Neural cell (in vitro differentiated cells): Measurements from ENCODE around the gene DEPDC5. TPM values are rescaled to one million over a fixed set of nuclear protein-coding genes. Genes with fewer than 3 reads are reported as not detected.

Experiments
- H2AFZ ChIP-seq: fragments of 200-600, 300-800 bp; sonication (generic), shearing (Covaris generic); 2 replicates; pipeline ENCODE4 v1.6.0; 2014; ENCODE audit warnings: low read depth, mild to moderate bottlenecking, antibody characterized with exemption, low read length, moderate library complexity
- H3F3A ChIP-seq: fragments of 200-600 bp; shearing (Covaris generic); 2 replicates; pipeline ENCODE4 v1.6.1; 2016; ENCODE audit warnings: mild to moderate bottlenecking, moderate library complexity, mixed read lengths, antibody characterized with exemption, low read length; ENCODE audit not compliant: insufficient read depth, poor library complexity, severe bottlenecking
- H3K27ac ChIP-seq: fragments of 200-600, 300-800 bp; sonication (generic), shearing (Covaris generic); 2 replicates; pipeline ENCODE4 v1.5.1; 2014; ENCODE audit warnings: mild to moderate bottlenecking, low read length, moderate library complexity
- H3K27me3 ChIP-seq: fragments of 300-800, 200-600 bp; sonication (generic), shearing (Covaris generic); 2 replicates; pipeline ENCODE4 v1.6.0; 2014; ENCODE audit warnings: mild to moderate bottlenecking, low read depth, low read length, moderate library complexity; ENCODE audit not compliant: insufficient read depth
- H3K36me3 ChIP-seq: fragments of 300-800, 200-600 bp; sonication (generic), shearing (Covaris generic); 2 replicates; pipeline ENCODE4 v1.5.1; 2014; ENCODE audit warnings: mild to moderate bottlenecking, antibody characterized with exemption, low read length, moderate library complexity; ENCODE audit not compliant: insufficient read depth
- H3K4me2 ChIP-seq: fragments of 300-800, 200-600 bp; sonication (generic), shearing (Covaris generic); 2 replicates; pipeline ENCODE4 v1.6.0; 2014; ENCODE audit warnings: mild to moderate bottlenecking, low read length
- H3K4me3 ChIP-seq: fragments of 300-800, 200-600 bp; sonication (generic), shearing (Covaris generic); 2 replicates; pipeline ENCODE4 v1.5.1; 2014; ENCODE audit warnings: mild to moderate bottlenecking, low read length, moderate library complexity
- H3K79me2 ChIP-seq: fragments of 200-600 bp; shearing (Covaris generic); replicated peaks from 2 replicates; pipeline ENCODE4 v1.6.0; 2014; ENCODE audit warnings: mild to moderate bottlenecking, low read length, moderate library complexity; ENCODE audit not compliant: insufficient read depth
- H3K9ac ChIP-seq: fragments of 300-800, 200-600 bp; sonication (generic), shearing (Covaris generic); 2 replicates; pipeline ENCODE4 v1.6.1; 2016; ENCODE audit warnings: mild to moderate bottlenecking, low read length, mixed read lengths
- H3K9me2 ChIP-seq: fragments of 200-600 bp; shearing (Covaris generic); 2 replicates; pipeline ENCODE4 v1.6.1; 2016; ENCODE audit warnings: mild to moderate bottlenecking, low read length, mixed read lengths; ENCODE audit not compliant: insufficient read depth
- H3K9me3 ChIP-seq: fragments of 200-600, 300-800 bp; sonication (generic), shearing (Covaris generic); 2 replicates; pipeline ENCODE4 v1.6.1; 2016; ENCODE audit warnings: mild to moderate bottlenecking, mixed run types, low read length, moderate library complexity, mixed read lengths
- H4K20me1 ChIP-seq: fragments of 200-600 bp; shearing (Covaris generic); 2 replicates; pipeline ENCODE4 v1.6.1; 2016; ENCODE audit warnings: mild to moderate bottlenecking, mixed run types; ENCODE audit not compliant: insufficient read depth
- CTCF ChIP-seq: fragments of 450-650 bp; IDR thresholded peaks from 2 replicates; pipeline ENCODE4 v1.5.1; 2014; ENCODE audit warnings: antibody characterized with exemption, mild to moderate bottlenecking, moderate library complexity; ENCODE audit not compliant: poor library complexity, severe bottlenecking
- EP300 ChIP-seq: fragments of 450-650 bp; conservative IDR thresholded peaks from 2 replicates; pipeline ENCODE4 v1.6.1; 2014; ENCODE audit warnings: antibody characterized with exemption, mild to moderate bottlenecking, moderate library complexity; ENCODE audit not compliant: poor library complexity, severe bottlenecking
- EZH2 ChIP-seq: fragments of 200-600, 300-800 bp; shearing (Covaris generic), sonication (generic); IDR thresholded peaks from 2 replicates; pipeline ENCODE4 v1.6.1; 2014; ENCODE audit warnings: antibody characterized with exemption, low read length, borderline replicate concordance, mild to moderate bottlenecking; ENCODE audit not compliant: insufficient read depth, poor library complexity, severe bottlenecking
- MXI1 ChIP-seq: fragments of 450-650 bp; conservative IDR thresholded peaks from 2 replicates; pipeline ENCODE4 v1.6.1; 2014; ENCODE audit warnings: antibody characterized with exemption, mild to moderate bottlenecking; ENCODE audit not compliant: poor library complexity, severe bottlenecking
- POLR2AphosphoS5 ChIP-seq: IDR thresholded peaks from 2 replicates; pipeline ENCODE4 v1.6.1; 2012
- RAD21 ChIP-seq: fragments of 450-650 bp; conservative IDR thresholded peaks from 2 replicates; pipeline ENCODE4 v1.6.1; 2014; ENCODE audit warnings: antibody characterized with exemption, mild to moderate bottlenecking, moderate library complexity
- SMC3 ChIP-seq: fragments of 450-650 bp; conservative IDR thresholded peaks from 2 replicates; pipeline ENCODE4 v1.6.1; 2014; ENCODE audit warnings: antibody characterized with exemption, mild to moderate bottlenecking, moderate library complexity; ENCODE audit not compliant: poor library complexity
- TAF1 ChIP-seq: IDR thresholded peaks from 2 replicates; pipeline ENCODE4 v1.6.1; 2012; ENCODE audit warnings: low read depth
- polyA plus RNA-seq: library from polyadenylated mRNA; depleted of rRNA; stranded (reverse); fragments of >200 nt; gene quantifications from 2 replicates; pipeline ENCODE4 v1.2.3, GENCODE V29; 2014
- TF ChIP-seq, protein P1 (sequence below): IDR thresholded peaks from 2 replicates; pipeline ENCODE4 v1.6.1; 2012; ENCODE audit warnings: borderline replicate concordance

DEPDC5 gene
- polyA plus RNA-seq, 1 donor from 2014 or later, result 11.3 TPM

GRCh38 chr22:31874821-31875220 lies 121.0 kb downstream of the DEPDC5 start:
- Histone ChIP-seq H3K9ac (no peak overlapping the region), H3K79me2 (no peaks in the 10 kb centered on the region), H3K9me2 (no peaks in the 10 kb centered on the region), H3K9me3 (no peaks in the 10 kb centered on the region), H3K36me3 (peaks cover 4% of the 10 kb centered on the region), H3K27ac (no peak overlapping the region), H3K27me3 (no peaks in the 10 kb centered on the region), H3K4me3 (no peak overlapping the region), H3F3A (no peaks in the 10 kb centered on the region), H2AFZ (no peak overlapping the region), H3K4me2 (no peak overlapping the region), H4K20me1 (no peaks in the 10 kb centered on the region)
- TF ChIP-seq SMC3, result no peak
- no peak for TF ChIP-seq EZH2
- TF ChIP-seq CTCF, result no peak
- TF ChIP-seq, protein P1, sequence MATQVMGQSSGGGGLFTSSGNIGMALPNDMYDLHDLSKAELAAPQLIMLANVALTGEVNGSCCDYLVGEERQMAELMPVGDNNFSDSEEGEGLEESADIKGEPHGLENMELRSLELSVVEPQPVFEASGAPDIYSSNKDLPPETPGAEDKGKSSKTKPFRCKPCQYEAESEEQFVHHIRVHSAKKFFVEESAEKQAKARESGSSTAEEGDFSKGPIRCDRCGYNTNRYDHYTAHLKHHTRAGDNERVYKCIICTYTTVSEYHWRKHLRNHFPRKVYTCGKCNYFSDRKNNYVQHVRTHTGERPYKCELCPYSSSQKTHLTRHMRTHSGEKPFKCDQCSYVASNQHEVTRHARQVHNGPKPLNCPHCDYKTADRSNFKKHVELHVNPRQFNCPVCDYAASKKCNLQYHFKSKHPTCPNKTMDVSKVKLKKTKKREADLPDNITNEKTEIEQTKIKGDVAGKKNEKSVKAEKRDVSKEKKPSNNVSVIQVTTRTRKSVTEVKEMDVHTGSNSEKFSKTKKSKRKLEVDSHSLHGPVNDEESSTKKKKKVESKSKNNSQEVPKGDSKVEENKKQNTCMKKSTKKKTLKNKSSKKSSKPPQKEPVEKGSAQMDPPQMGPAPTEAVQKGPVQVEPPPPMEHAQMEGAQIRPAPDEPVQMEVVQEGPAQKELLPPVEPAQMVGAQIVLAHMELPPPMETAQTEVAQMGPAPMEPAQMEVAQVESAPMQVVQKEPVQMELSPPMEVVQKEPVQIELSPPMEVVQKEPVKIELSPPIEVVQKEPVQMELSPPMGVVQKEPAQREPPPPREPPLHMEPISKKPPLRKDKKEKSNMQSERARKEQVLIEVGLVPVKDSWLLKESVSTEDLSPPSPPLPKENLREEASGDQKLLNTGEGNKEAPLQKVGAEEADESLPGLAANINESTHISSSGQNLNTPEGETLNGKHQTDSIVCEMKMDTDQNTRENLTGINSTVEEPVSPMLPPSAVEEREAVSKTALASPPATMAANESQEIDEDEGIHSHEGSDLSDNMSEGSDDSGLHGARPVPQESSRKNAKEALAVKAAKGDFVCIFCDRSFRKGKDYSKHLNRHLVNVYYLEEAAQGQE, result no peak
- TF ChIP-seq POLR2AphosphoS5, result no peak
- TF ChIP-seq EP300, result no peak
- no peak for TF ChIP-seq MXI1
- TF ChIP-seq RAD21, result no peak
- TF ChIP-seq TAF1, result no peak

DNA sequence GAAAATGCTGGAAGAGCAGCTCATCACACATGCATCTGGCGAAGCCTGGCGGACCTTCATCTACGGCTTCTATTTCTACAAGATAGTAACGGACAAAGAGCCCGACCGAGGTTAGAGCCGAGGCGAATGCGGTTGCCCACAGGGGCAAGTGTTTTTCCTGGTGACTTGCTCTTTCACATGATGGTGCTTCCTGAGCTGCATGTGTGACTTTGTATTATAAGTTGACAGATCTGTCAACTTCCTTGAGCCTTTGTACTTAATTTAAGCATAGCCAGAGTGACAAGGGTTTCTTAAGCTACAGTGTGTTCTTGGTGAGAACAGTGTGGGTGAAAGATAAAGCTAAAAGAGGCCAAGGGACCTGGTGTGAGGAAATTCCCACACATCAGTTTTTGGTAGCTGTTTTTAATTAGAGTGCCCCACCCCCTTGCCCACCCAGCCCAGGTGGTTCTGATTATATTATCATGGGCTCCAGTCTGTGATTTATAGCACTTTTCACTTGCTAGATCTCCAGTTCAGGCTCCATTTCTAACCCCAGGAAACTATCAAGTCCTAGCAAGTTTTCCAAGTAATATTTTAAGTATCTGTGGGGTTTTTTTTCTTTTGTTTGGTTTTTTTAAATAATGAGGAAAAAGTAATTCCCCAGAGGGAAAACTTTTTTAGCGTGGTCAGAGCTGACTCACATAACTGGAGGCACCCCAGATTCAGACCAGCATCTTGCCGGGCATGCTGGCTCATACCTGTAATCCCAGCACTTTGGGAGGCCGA lies 122.5 kb downstream of the DEPDC5 start:
- no peak overlapping the region for H3K4me2 ChIP-seq
- H3K9ac ChIP-seq, result no peak overlapping the region
- H3K9me3 ChIP-seq, result no peaks in the 10 kb centered on the region
- H3K9me2 ChIP-seq, result no peaks in the 10 kb centered on the region
- no peaks in the 10 kb centered on the region for H3K27me3 ChIP-seq
- H3K79me2 ChIP-seq, result no peaks in the 10 kb centered on the region
- no peak overlapping the region for H3K27ac ChIP-seq
- H4K20me1 ChIP-seq, result no peaks in the 10 kb centered on the region
- no peak overlapping the region for H2AFZ ChIP-seq
- TF ChIP-seq RAD21 (no peak), SMC3 (no peak), CTCF (no peak), POLR2AphosphoS5 (no peak), MXI1 (no peak), EP300 (no peak), TAF1 (no peak), EZH2 (no peak)
- TF ChIP-seq, protein P1, result no peak
- no peak overlapping the region for H3K4me3 ChIP-seq
- no peaks in the 10 kb centered on the region for H3F3A ChIP-seq
- peaks cover 4% of the 10 kb centered on the region for H3K36me3 ChIP-seq
